ENCODE data around the gene SAP130.
"Not testable (repeated sequence)": the region's sequence is repeated elsewhere in the genome, so short reads cannot be mapped to it uniquely, and the experiment has no call there.

The SAP130 gene

DNA sequence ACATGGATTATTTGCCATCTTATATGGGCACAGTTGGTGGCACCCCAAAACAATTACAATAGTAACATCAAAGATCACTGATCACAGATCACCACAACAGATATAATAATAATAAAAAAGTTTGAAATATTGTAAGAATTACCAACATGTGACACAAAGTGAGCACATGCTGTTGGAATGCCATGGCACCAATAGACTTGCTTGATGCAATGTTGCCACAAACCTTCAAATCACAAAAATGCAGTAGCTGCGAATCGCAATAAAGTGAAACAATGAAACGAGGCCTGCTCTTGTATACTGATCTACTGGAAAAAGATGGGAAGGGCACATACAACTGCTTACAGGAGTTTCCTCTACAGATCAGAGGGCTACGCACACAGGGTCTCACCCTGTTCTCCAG is 109.9 kb downstream of the SAP130 start:
- H3K4me3 ChIP-seq (replicated peaks; ENCODE audit: low read depth, low read length): no peak overlapping the region
- no peaks in the 10 kb centered on the region for H3K27me3 ChIP-seq (replicated peaks; ENCODE audit: control insufficient read depth, insufficient read depth, low read length)
- H3K36me3 ChIP-seq (ENCODE audit: control insufficient read depth, insufficient read depth, low read length): no peaks in the 10 kb centered on the region
- no peak for DNase-seq (ENCODE audit: extremely low read depth, insufficient read length)
- TF ChIP-seq, protein P1, sequence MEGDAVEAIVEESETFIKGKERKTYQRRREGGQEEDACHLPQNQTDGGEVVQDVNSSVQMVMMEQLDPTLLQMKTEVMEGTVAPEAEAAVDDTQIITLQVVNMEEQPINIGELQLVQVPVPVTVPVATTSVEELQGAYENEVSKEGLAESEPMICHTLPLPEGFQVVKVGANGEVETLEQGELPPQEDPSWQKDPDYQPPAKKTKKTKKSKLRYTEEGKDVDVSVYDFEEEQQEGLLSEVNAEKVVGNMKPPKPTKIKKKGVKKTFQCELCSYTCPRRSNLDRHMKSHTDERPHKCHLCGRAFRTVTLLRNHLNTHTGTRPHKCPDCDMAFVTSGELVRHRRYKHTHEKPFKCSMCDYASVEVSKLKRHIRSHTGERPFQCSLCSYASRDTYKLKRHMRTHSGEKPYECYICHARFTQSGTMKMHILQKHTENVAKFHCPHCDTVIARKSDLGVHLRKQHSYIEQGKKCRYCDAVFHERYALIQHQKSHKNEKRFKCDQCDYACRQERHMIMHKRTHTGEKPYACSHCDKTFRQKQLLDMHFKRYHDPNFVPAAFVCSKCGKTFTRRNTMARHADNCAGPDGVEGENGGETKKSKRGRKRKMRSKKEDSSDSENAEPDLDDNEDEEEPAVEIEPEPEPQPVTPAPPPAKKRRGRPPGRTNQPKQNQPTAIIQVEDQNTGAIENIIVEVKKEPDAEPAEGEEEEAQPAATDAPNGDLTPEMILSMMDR (IDR thresholded peaks at IDR 0.05; ENCODE audit: insufficient read depth, low read length, poor library complexity, severe bottlenecking): no peak

DNA sequence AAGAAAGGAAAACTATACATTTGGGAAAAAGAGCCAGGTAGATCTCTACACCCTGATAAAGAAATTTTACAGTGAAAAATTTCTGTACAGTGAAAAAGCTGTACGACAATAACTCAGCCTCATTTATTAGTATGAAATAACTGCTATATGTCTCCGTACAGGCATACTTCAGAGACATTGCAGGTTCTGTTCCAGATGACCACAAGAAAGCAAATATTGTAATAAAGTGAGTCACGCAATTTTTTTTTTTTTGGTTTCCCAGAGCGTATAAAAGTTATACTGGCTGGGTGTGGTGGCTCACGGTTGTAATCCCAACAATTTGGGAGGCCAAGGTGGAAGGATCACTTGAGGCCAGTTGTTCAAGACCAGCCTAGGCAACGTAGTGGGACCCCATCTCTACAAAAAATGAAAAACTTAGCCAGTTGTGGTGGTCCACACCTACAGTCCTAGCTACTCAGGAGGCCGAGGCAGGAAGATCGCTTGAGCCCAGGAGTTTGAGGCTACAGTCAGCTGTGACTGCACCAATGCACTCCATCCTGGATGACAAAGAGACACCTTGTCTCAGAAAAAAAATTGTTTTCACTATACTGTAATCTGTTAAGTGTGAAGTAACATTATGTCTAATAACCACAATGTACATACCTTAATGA is 113.9 kb downstream of the SAP130 start:
- TF ChIP-seq, protein P1 (IDR thresholded peaks at IDR 0.05; ENCODE audit: insufficient read depth, low read length, poor library complexity, severe bottlenecking): no peak
- H3K4me3 ChIP-seq (replicated peaks; ENCODE audit: low read depth, low read length): no peak overlapping the region
- H3K27me3 ChIP-seq (replicated peaks; ENCODE audit: control insufficient read depth, insufficient read depth, low read length): no peaks in the 10 kb centered on the region
- no peaks in the 10 kb centered on the region for H3K36me3 ChIP-seq (ENCODE audit: control insufficient read depth, insufficient read depth, low read length)
- DNase-seq (ENCODE audit: extremely low read depth, insufficient read length): no peak

DNA sequence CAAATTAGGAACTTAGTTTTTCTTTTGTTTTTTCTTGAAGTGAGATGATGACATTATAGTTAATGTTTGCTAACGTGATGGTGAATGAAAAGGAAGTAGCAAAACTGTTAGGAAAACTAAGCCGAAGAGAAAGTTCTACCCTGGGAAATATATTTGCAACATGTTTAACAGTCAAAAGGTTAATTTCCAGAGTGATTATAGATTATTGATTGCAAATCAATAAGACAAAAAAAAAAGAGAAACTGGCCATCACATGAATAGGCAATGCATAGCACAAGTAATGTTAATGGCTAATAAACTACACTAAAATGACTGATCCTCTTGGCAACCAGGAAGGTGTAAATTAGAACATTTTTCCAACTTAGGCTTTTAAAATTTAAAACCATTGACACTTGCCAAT is 116.1 kb downstream of the SAP130 start:
- no peaks in the 10 kb centered on the region for H3K27me3 ChIP-seq (replicated peaks; ENCODE audit: control insufficient read depth, insufficient read depth, low read length)
- TF ChIP-seq, protein P1 (IDR thresholded peaks at IDR 0.05; ENCODE audit: insufficient read depth, low read length, poor library complexity, severe bottlenecking): no peak
- no peak overlapping the region for H3K4me3 ChIP-seq (replicated peaks; ENCODE audit: low read depth, low read length)
- no peaks in the 10 kb centered on the region for H3K36me3 ChIP-seq (ENCODE audit: control insufficient read depth, insufficient read depth, low read length)
- DNase-seq (ENCODE audit: extremely low read depth, insufficient read length): no peak

- Histone ChIP-seq H3K36me3 (ENCODE audit: control insufficient read depth, insufficient read depth, low read length) (no peaks in the 10 kb centered on the region), H3K27me3 (replicated peaks; ENCODE audit: control insufficient read depth, insufficient read depth, low read length) (no peaks in the 10 kb centered on the region), H3K4me3 (replicated peaks; ENCODE audit: low read depth, low read length) (no peak overlapping the region)
- TF ChIP-seq, protein P1 (IDR thresholded peaks at IDR 0.05; ENCODE audit: insufficient read depth, low read length, poor library complexity, severe bottlenecking): no peak
- no peak for DNase-seq (ENCODE audit: extremely low read depth, insufficient read length)
These were observed 117.4 kb downstream of the SAP130 start for GRCh38 chr2:127910415-127910814.

DNA sequence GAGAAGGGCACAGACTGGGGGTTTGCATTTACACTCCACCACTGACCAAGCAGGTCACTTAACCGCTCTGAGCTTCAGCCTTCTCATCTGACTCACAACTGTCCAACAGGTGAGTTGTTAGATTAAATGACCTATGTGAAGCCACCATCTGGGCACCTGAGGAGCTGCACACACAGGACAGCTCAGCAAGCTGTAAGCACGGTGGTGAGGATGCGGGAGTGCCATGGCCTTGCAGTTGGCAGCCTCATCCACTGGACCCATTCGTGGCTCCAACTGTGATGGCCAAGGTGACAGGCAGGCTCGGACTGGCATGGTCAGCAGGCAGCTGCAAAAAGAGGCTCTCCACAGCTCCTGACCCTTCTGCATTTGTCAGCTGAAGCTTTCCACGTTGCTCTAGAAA is 118.8 kb downstream of the SAP130 start:
- TF ChIP-seq, protein P1 (IDR thresholded peaks at IDR 0.05; ENCODE audit: insufficient read depth, low read length, poor library complexity, severe bottlenecking): no peak
- DNase-seq (ENCODE audit: extremely low read depth, insufficient read length): no peak
- Histone ChIP-seq H3K4me3 (replicated peaks; ENCODE audit: low read depth, low read length) (no peak overlapping the region), H3K27me3 (replicated peaks; ENCODE audit: control insufficient read depth, insufficient read depth, low read length) (no peaks in the 10 kb centered on the region), H3K36me3 (ENCODE audit: control insufficient read depth, insufficient read depth, low read length) (no peaks in the 10 kb centered on the region)

DNA sequence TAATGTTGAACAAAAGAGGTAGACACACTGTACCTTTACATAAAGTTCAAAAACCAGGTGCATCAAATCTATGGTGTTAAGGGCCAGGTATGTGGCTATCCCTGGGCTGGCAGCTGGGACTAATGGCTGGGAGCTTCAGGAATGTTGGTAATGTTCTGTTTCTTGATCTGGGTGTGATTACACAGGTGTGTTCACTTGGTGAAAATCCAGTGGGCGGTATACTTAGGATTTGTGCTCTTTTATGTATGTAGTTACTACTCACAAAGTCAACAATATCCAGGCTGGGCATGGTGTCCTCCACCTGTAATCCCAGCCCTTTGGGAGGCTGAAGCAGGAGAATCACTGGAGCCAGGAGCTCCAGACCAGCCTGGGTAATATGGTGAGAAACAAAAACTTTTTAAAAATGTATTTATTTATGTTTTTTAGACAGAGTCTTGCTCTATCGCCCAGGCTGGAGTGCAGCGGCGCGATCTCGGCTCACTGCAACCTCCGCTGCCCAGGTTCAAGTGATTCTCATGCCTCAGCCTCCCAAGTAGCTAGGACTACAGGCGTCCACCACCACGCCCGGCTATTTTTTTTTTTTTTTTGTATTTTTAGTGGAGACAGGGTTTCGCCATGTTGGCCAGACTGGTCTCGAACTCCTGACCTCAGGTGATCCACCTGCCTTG is 120.0 kb downstream of the SAP130 start:
- not testable (repeated sequence) for H3K4me3 ChIP-seq (replicated peaks; ENCODE audit: low read depth, low read length); H3K36me3 ChIP-seq (ENCODE audit: control insufficient read depth, insufficient read depth, low read length); DNase-seq (ENCODE audit: extremely low read depth, insufficient read length); H3K27me3 ChIP-seq (replicated peaks; ENCODE audit: control insufficient read depth, insufficient read depth, low read length)
